PC-3 (cell line): ENCODE results near the gene TRAF3IP3. TPM values are rescaled to one million over a fixed set of nuclear protein-coding genes. Genes with fewer than 3 reads are reported as not detected.

Experiments
- ATAC-seq: fragments of 200-7000 bp; cut with Tn5 transposase; 2 replicates; pipeline ENCODE4 v1.9.1; 2020; ENCODE audit warnings: mild to moderate bottlenecking, moderate library complexity
- BruUV-seq: library from RNA; stranded (reverse); fragments of 400-500 nt; replicated peaks from 2 replicates; lab custom pipeline; 2021; lab: Mats Ljungman, UMichigan
- CTCF ChIA-PET: fragments of 300-600 bp; sonication (Branson Sonifier 250); formaldehyde crosslinking; loops from one replicate; lab custom pipeline; 2022; ENCODE audit warnings: antibody characterized with exemption; lab: Charles Lee
- POLR2A ChIA-PET: fragments of 300-600 bp; sonication (Branson Sonifier 250); formaldehyde crosslinking; loops from one replicate; lab custom pipeline; 2022; ENCODE audit warnings: antibody characterized with exemption; ENCODE audit not compliant: unreplicated experiment; lab: Charles Lee
- DNase-seq: peaks from one replicate; pipeline ENCODE4 v3.0.0-alpha.2; 2015
- H2AFZ ChIP-seq: fragments of 300-600 bp; sonication (generic); 2 replicates; pipeline ENCODE4 v1.6.0; 2016; ENCODE audit warnings: antibody characterized with exemption, low read length
- H3F3A ChIP-seq: fragments of 300-600 bp; sonication (generic); one replicate; pipeline ENCODE4 v1.6.0; 2017; ENCODE audit warnings: antibody characterized with exemption, low read length, control low read depth, mild to moderate bottlenecking; ENCODE audit not compliant: unreplicated experiment
- H3K27ac ChIP-seq: fragments of 300-600 bp; sonication (generic); 2 replicates; pipeline ENCODE4 v1.5.1; 2016; ENCODE audit warnings: mild to moderate bottlenecking, low read length
- H3K27me3 ChIP-seq: fragments of 300-600 bp; sonication (generic); 2 replicates; pipeline ENCODE4 v1.6.1; 2016; ENCODE audit warnings: low read length, mixed read lengths
- H3K36me3 ChIP-seq: fragments of 300-600 bp; sonication (generic); 2 replicates; pipeline ENCODE4 v1.6.1; 2016; ENCODE audit warnings: low read depth, mixed run types, low read length, mixed read lengths
- H3K4me1 ChIP-seq: fragments of 300-600 bp; sonication (generic); 2 replicates; pipeline ENCODE4 v1.5.1; 2016; ENCODE audit warnings: low read length; ENCODE audit not compliant: insufficient read depth
- H3K4me2 ChIP-seq: fragments of 300-600 bp; sonication (generic); 2 replicates; pipeline ENCODE4 v1.6.0; 2016; ENCODE audit warnings: low read length
- H3K4me3 ChIP-seq: fragments of 300-600 bp; sonication (generic); 2 replicates; pipeline ENCODE4 v1.5.1; 2016; ENCODE audit warnings: mild to moderate bottlenecking, low read length, mixed read lengths
- H3K79me2 ChIP-seq: fragments of 300-600 bp; sonication (generic); 2 replicates; pipeline ENCODE4 v1.6.1; 2017; ENCODE audit warnings: low read length, mixed read lengths
- H3K9ac ChIP-seq: fragments of 300-600 bp; sonication (generic); 2 replicates; pipeline ENCODE4 v1.6.0; 2016; ENCODE audit warnings: mild to moderate bottlenecking, low read length
- H3K9me2 ChIP-seq: fragments of 300-600 bp; sonication (generic); replicated peaks from 2 replicates; pipeline ENCODE4 v1.6.1; 2016; ENCODE audit warnings: mixed run types, low read length, mixed read lengths
- H3K9me3 ChIP-seq: fragments of 300-600 bp; sonication (generic); 2 replicates; pipeline ENCODE4 v1.6.1; 2016; ENCODE audit warnings: low read length, mixed read lengths
- H4K20me1 ChIP-seq: fragments of 300-600 bp; sonication (generic); 2 replicates; pipeline ENCODE4 v1.6.1; 2016; ENCODE audit warnings: low read length, mixed read lengths
- CTCF ChIP-seq: fragments of 300-600 bp; sonication (generic); conservative IDR thresholded peaks from 2 replicates; pipeline ENCODE4 v1.5.1; 2017; ENCODE audit warnings: antibody characterized with exemption, low read depth, mild to moderate bottlenecking, low read length
- EZH2 ChIP-seq: fragments of 300-600 bp; sonication (generic); IDR thresholded peaks from one replicate; pipeline ENCODE4 v1.6.1; 2017; ENCODE audit warnings: antibody characterized with exemption, mild to moderate bottlenecking, low read length; ENCODE audit not compliant: unreplicated experiment
- EZH2phosphoT487 ChIP-seq: fragments of 300-600 bp; sonication (generic); IDR thresholded peaks from 2 replicates; pipeline ENCODE4 v1.6.1; 2018; ENCODE audit warnings: mild to moderate bottlenecking, antibody characterized with exemption, low read length, borderline replicate concordance
- intact Hi-C: fragments of 100-400 bp; cut with micrococcal nuclease; formaldehyde crosslinking; loops from 2 replicates; pipeline ENCODE4 v1.9.0; 2023
- total RNA-seq: library from RNA; depleted of rRNA; stranded (reverse); fragments of >200 nt; gene quantifications from 2 replicates; pipeline ENCODE4 v1.2.3, GENCODE V29; 2014

TRAF3IP3 gene
- total RNA-seq, 1 experiment from 2014 or later: not detected

GRCh38 chr1:209761011-209761635, 5.3 kb downstream of the TRAF3IP3 start:
- Histone ChIP-seq H3K27me3 (no peaks in the 10 kb centered on the region), H3K4me3 (no peak overlapping the region), H3K79me2 (no peaks in the 10 kb centered on the region), H3F3A (no peaks in the 10 kb centered on the region), H3K36me3 (no peaks in the 10 kb centered on the region), H3K4me1 (no peaks in the 10 kb centered on the region), H4K20me1 (no peaks in the 10 kb centered on the region), H3K9ac (no peak overlapping the region), H3K9me3 (no peaks in the 10 kb centered on the region), H3K9me2 (no peaks in the 10 kb centered on the region), H3K27ac (no peak overlapping the region), H3K4me2 (no peak overlapping the region), H2AFZ (no peak overlapping the region)
- POLR2A ChIA-PET: no interaction called here
- DNase-seq (no peak), ATAC-seq (no peak)
- BruUV-seq: no TSS peak
- CTCF ChIA-PET: no interaction called here
- intact Hi-C loops: no loop called here
- no peak for TF ChIP-seq CTCF
- no peak for TF ChIP-seq EZH2
- TF ChIP-seq EZH2phosphoT487: no peak

GRCh38 chr1:209766051-209766450, 10.2 kb downstream of the TRAF3IP3 start:
- H3K9ac ChIP-seq: no peak overlapping the region
- ChIA-PET POLR2A (no interaction called here), CTCF (no interaction called here)
- H3K9me2 ChIP-seq: no peaks in the 10 kb centered on the region
- no peaks in the 10 kb centered on the region for H3K27me3 ChIP-seq
- H3K4me2 ChIP-seq: no peak overlapping the region
- TF ChIP-seq CTCF (no peak), EZH2 (no peak), EZH2phosphoT487 (no peak)
- intact Hi-C loops: no loop called here
- no peak overlapping the region for H3K4me3 ChIP-seq
- peaks cover 12% of the 10 kb centered on the region for H3K4me1 ChIP-seq
- H3K9me3 ChIP-seq: no peaks in the 10 kb centered on the region
- no peaks in the 10 kb centered on the region for H4K20me1 ChIP-seq
- H3F3A ChIP-seq: no peaks in the 10 kb centered on the region
- no peaks in the 10 kb centered on the region for H3K36me3 ChIP-seq
- H3K27ac ChIP-seq: no peak overlapping the region
- no peak for ATAC-seq
- H3K79me2 ChIP-seq: no peaks in the 10 kb centered on the region
- BruUV-seq: no TSS peak
- no peak for DNase-seq
- H2AFZ ChIP-seq: no peak overlapping the region

GRCh38 chr1:209767096-209767495, 11.2 kb downstream of the TRAF3IP3 start:
- H3K4me2 ChIP-seq: no peak overlapping the region
- ATAC-seq: no peak
- H3K9me3 ChIP-seq: no peaks in the 10 kb centered on the region
- ChIA-PET CTCF (no interaction called here), POLR2A (no interaction called here)
- no TSS peak for BruUV-seq
- H3F3A ChIP-seq: no peaks in the 10 kb centered on the region
- H3K9ac ChIP-seq: no peak overlapping the region
- no peak for DNase-seq
- H3K4me3 ChIP-seq: no peak overlapping the region
- H3K27ac ChIP-seq: no peak overlapping the region
- H3K4me1 ChIP-seq: peaks cover 12% of the 10 kb centered on the region
- intact Hi-C loops: no loop called here
- TF ChIP-seq EZH2phosphoT487: no peak
- TF ChIP-seq CTCF: no peak
- TF ChIP-seq EZH2: no peak
- no peaks in the 10 kb centered on the region for H3K27me3 ChIP-seq
- H3K79me2 ChIP-seq: no peaks in the 10 kb centered on the region
- H4K20me1 ChIP-seq: no peaks in the 10 kb centered on the region
- no peaks in the 10 kb centered on the region for H3K36me3 ChIP-seq
- H3K9me2 ChIP-seq: no peaks in the 10 kb centered on the region
- H2AFZ ChIP-seq: no peak overlapping the region
